GM23338 (cell line): ENCODE results near the gene CACNA1S.

Experiments used
- CREB1 ChIP-seq: fragments of 250-450 bp; sonication (Bioruptor Pico); IDR thresholded peaks from 2 replicates; pipeline ENCODE4 v1.5.0; 2020; ENCODE audit warnings: low read depth, mild to moderate bottlenecking, moderate library complexity
- EZH2 ChIP-seq: fragments of 200-600 bp; sonication (generic); IDR thresholded peaks from one replicate; pipeline ENCODE4 v1.8.0; 2017; ENCODE audit warnings: antibody characterized with exemption, mild to moderate bottlenecking, low read depth; ENCODE audit not compliant: unreplicated experiment
- EZH2phosphoT487 ChIP-seq: fragments of 200-600 bp; sonication (generic); IDR thresholded peaks from one replicate; pipeline ENCODE4 v1.8.1; 2018; ENCODE audit warnings: antibody characterized with exemption; ENCODE audit not compliant: unreplicated experiment
- JUNB ChIP-seq: IDR thresholded peaks from one replicate; pipeline ENCODE4 v1.6.1; 2016; ENCODE audit warnings: antibody characterized with exemption; ENCODE audit not compliant: unreplicated experiment
- POLR2AphosphoS5 ChIP-seq: IDR thresholded peaks from 2 replicates; pipeline ENCODE4 v1.6.1; 2016; ENCODE audit warnings: antibody characterized with exemption, low read depth
- ZNF114 ChIP-seq: fragments of 250-450 bp; sonication (Bioruptor Pico); IDR thresholded peaks from 2 replicates; pipeline ENCODE4 v1.5.0; 2020; ENCODE audit warnings: mild to moderate bottlenecking, moderate library complexity
- ZNF331 ChIP-seq: fragments of 250-450 bp; sonication (Bioruptor Pico); IDR thresholded peaks from 2 replicates; pipeline ENCODE4 v1.5.0; 2020; ENCODE audit warnings: low read depth, mild to moderate bottlenecking, moderate library complexity
- TF ChIP-seq, protein P1 (sequence below), 2 experiments: fragments of 200-600 bp in 1 of 2; sonication (generic) in 1 of 2; conservative IDR thresholded peaks; 2 replicates each; pipeline versions ENCODE4 v1.5.1 to v1.6.1; 2016 to 2017; ENCODE audit warnings: antibody characterized with exemption in 2 of 2, low read depth in 2 of 2, mild to moderate bottlenecking in 2 of 2, moderate library complexity in 1 of 2
- TF ChIP-seq, protein P2 (sequence below): IDR thresholded peaks from 2 replicates; pipeline ENCODE4 v1.6.1; 2016; ENCODE audit warnings: antibody characterized with exemption
- TF ChIP-seq, protein P3 (sequence below): IDR thresholded peaks from one replicate; pipeline ENCODE4 v1.6.1; 2018; ENCODE audit warnings: antibody characterized with exemption; ENCODE audit not compliant: unreplicated experiment
- TF ChIP-seq, protein P4 (sequence below): fragments of 250-450 bp; sonication (Bioruptor Pico); IDR thresholded peaks from 2 replicates; pipeline ENCODE4 v1.5.0; 2020; ENCODE audit warnings: mild to moderate bottlenecking, moderate library complexity

GRCh38 chr1:201015551-201016091 lies 96.6 kb downstream of the CACNA1S start:
- TF ChIP-seq, protein P1, sequence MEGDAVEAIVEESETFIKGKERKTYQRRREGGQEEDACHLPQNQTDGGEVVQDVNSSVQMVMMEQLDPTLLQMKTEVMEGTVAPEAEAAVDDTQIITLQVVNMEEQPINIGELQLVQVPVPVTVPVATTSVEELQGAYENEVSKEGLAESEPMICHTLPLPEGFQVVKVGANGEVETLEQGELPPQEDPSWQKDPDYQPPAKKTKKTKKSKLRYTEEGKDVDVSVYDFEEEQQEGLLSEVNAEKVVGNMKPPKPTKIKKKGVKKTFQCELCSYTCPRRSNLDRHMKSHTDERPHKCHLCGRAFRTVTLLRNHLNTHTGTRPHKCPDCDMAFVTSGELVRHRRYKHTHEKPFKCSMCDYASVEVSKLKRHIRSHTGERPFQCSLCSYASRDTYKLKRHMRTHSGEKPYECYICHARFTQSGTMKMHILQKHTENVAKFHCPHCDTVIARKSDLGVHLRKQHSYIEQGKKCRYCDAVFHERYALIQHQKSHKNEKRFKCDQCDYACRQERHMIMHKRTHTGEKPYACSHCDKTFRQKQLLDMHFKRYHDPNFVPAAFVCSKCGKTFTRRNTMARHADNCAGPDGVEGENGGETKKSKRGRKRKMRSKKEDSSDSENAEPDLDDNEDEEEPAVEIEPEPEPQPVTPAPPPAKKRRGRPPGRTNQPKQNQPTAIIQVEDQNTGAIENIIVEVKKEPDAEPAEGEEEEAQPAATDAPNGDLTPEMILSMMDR (conservative IDR thresholded peaks at IDR 0.05; ENCODE audit: low read depth in 2 of 2) = no peak
- TF ChIP-seq POLR2AphosphoS5 = no peak
- TF ChIP-seq CREB1 = no peak
- TF ChIP-seq EZH2 = no peak
- no peak for TF ChIP-seq EZH2phosphoT487
- TF ChIP-seq, protein P2, sequence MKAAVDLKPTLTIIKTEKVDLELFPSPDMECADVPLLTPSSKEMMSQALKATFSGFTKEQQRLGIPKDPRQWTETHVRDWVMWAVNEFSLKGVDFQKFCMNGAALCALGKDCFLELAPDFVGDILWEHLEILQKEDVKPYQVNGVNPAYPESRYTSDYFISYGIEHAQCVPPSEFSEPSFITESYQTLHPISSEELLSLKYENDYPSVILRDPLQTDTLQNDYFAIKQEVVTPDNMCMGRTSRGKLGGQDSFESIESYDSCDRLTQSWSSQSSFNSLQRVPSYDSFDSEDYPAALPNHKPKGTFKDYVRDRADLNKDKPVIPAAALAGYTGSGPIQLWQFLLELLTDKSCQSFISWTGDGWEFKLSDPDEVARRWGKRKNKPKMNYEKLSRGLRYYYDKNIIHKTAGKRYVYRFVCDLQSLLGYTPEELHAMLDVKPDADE = no peak
- no peak for TF ChIP-seq JUNB
- TF ChIP-seq, protein P3, sequence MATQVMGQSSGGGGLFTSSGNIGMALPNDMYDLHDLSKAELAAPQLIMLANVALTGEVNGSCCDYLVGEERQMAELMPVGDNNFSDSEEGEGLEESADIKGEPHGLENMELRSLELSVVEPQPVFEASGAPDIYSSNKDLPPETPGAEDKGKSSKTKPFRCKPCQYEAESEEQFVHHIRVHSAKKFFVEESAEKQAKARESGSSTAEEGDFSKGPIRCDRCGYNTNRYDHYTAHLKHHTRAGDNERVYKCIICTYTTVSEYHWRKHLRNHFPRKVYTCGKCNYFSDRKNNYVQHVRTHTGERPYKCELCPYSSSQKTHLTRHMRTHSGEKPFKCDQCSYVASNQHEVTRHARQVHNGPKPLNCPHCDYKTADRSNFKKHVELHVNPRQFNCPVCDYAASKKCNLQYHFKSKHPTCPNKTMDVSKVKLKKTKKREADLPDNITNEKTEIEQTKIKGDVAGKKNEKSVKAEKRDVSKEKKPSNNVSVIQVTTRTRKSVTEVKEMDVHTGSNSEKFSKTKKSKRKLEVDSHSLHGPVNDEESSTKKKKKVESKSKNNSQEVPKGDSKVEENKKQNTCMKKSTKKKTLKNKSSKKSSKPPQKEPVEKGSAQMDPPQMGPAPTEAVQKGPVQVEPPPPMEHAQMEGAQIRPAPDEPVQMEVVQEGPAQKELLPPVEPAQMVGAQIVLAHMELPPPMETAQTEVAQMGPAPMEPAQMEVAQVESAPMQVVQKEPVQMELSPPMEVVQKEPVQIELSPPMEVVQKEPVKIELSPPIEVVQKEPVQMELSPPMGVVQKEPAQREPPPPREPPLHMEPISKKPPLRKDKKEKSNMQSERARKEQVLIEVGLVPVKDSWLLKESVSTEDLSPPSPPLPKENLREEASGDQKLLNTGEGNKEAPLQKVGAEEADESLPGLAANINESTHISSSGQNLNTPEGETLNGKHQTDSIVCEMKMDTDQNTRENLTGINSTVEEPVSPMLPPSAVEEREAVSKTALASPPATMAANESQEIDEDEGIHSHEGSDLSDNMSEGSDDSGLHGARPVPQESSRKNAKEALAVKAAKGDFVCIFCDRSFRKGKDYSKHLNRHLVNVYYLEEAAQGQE = no peak
- TF ChIP-seq ZNF331 (CRISPR knock-in tag) = no peak
- TF ChIP-seq ZNF114 (CRISPR knock-in tag) = no peak
- TF ChIP-seq, protein P4, sequence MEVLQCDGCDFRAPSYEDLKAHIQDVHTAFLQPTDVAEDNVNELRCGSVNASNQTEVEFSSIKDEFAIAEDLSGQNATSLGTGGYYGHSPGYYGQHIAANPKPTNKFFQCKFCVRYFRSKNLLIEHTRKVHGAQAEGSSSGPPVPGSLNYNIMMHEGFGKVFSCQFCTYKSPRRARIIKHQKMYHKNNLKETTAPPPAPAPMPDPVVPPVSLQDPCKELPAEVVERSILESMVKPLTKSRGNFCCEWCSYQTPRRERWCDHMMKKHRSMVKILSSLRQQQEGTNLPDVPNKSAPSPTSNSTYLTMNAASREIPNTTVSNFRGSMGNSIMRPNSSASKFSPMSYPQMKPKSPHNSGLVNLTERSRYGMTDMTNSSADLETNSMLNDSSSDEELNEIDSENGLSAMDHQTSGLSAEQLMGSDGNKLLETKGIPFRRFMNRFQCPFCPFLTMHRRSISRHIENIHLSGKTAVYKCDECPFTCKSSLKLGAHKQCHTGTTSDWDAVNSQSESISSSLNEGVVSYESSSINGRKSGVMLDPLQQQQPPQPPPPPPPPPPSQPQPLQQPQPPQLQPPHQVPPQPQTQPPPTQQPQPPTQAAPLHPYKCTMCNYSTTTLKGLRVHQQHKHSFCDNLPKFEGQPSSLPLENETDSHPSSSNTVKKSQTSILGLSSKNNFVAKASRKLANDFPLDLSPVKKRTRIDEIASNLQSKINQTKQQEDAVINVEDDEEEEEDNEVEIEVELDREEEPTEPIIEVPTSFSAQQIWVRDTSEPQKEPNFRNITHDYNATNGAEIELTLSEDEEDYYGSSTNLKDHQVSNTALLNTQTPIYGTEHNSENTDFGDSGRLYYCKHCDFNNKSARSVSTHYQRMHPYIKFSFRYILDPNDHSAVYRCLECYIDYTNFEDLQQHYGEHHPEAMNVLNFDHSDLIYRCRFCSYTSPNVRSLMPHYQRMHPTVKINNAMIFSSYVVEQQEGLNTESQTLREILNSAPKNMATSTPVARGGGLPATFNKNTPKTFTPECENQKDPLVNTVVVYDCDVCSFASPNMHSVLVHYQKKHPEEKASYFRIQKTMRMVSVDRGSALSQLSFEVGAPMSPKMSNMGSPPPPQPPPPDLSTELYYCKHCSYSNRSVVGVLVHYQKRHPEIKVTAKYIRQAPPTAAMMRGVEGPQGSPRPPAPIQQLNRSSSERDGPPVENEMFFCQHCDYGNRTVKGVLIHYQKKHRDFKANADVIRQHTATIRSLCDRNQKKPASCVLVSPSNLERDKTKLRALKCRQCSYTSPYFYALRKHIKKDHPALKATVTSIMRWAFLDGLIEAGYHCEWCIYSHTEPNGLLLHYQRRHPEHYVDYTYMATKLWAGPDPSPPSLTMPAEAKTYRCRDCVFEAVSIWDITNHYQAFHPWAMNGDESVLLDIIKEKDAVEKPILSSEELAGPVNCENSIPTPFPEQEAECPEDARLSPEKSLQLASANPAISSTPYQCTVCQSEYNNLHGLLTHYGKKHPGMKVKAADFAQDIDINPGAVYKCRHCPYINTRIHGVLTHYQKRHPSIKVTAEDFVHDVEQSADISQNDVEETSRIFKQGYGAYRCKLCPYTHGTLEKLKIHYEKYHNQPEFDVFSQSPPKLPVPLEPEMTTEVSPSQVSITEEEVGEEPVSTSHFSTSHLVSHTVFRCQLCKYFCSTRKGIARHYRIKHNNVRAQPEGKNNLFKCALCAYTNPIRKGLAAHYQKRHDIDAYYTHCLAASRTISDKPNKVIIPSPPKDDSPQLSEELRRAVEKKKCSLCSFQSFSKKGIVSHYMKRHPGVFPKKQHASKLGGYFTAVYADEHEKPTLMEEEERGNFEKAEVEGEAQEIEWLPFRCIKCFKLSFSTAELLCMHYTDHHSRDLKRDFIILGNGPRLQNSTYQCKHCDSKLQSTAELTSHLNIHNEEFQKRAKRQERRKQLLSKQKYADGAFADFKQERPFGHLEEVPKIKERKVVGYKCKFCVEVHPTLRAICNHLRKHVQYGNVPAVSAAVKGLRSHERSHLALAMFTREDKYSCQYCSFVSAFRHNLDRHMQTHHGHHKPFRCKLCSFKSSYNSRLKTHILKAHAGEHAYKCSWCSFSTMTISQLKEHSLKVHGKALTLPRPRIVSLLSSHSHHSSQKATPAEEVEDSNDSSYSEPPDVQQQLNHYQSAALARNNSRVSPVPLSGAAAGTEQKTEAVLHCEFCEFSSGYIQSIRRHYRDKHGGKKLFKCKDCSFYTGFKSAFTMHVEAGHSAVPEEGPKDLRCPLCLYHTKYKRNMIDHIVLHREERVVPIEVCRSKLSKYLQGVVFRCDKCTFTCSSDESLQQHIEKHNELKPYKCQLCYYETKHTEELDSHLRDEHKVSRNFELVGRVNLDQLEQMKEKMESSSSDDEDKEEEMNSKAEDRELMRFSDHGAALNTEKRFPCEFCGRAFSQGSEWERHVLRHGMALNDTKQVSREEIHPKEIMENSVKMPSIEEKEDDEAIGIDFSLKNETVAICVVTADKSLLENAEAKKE (CRISPR knock-in tag) = no peak
